ENCODE results near the gene KDM1B. TPM values are rescaled to one million over a fixed set of nuclear protein-coding genes. Genes with fewer than 3 reads are reported as not detected.

KDM1B gene
- total and polyA plus RNA-seq, 9 of the 15 experiments (the other 6 are each of a cell fraction or from before 2014, with no cell fraction given), result 1.4 to 58.9 (median 36.3) TPM

- TF ChIP-seq USF2 (CRISPR knock-in tag; IDR thresholded peaks at IDR 0.05) (peak; percentile 57), ZNF280A (IDR thresholded peaks at IDR 0.05; ENCODE audit: low read depth, partially characterized antibody) (no peak), COPS2 (conservative IDR thresholded peaks at IDR 0.05) (no peak), EHMT2 (IDR thresholded peaks at IDR 0.05) (peak; percentile 68), PBX2 (CRISPR knock-in tag; IDR thresholded peaks at IDR 0.05; ENCODE audit: low read depth) (peak; percentile 54), PBX2 (tag; conservative IDR thresholded peaks at IDR 0.05; ENCODE audit: low read depth) (peak; percentile 96), MAZ (CRISPR knock-in tag; conservative IDR thresholded peaks at IDR 0.05 in 1 of 2, IDR thresholded peaks at IDR 0.05 in 1 of 2) (no peak), CREB3 (tag; conservative IDR thresholded peaks at IDR 0.05; ENCODE audit: low read depth) (no peak), ETV1 (tag; conservative IDR thresholded peaks at IDR 0.05; ENCODE audit: low read depth) (peak; percentile 84), ELF1 (tag; IDR thresholded peaks at IDR 0.05) (0 out of 2 replicates have a peak, but pooled peaks have one; percentile 19), GABPA (tag; conservative IDR thresholded peaks at IDR 0.05; ENCODE audit: low read depth) (peak; percentile 70), CBX5 (IDR thresholded peaks at IDR 0.05; ENCODE audit: borderline replicate concordance, low read depth) (0 out of 2 replicates have a peak, but pooled peaks have one; percentile 7), SOX6 (IDR thresholded peaks at IDR 0.05) (peak; percentile 71), JUND (IDR thresholded peaks at IDR 0.05; ENCODE audit: borderline replicate concordance, low read depth, low read length) (peak; percentile 39; the same call in 1 of the 2 replicates), JUND (tag; IDR thresholded peaks at IDR 0.05; ENCODE audit: borderline replicate concordance, low read depth, low read length) (peak; percentile 64; the same call in 1 of the 3 replicates), RCOR1 (IDR thresholded peaks at IDR 0.05; ENCODE audit: borderline replicate concordance in 1 of 2, low read depth in 2 of 2, low read length in 2 of 2) (peak in 1 of 2 experiments; percentile 70; a peak in 2 of 4 replicates), TEAD1 (CRISPR knock-in tag; IDR thresholded peaks at IDR 0.05) (peak in 1 of 2 experiments; percentile 38; a peak in 1 of 4 replicates), MEIS2 (IDR thresholded peaks at IDR 0.05; ENCODE audit: partially characterized antibody) (peak; percentile 99), ATF7 (IDR thresholded peaks at IDR 0.05) (0 out of 2 replicates have a peak, but pooled peaks have one; percentile 34), ESRRA (IDR thresholded peaks at IDR 0.05; ENCODE audit: borderline replicate concordance, low read depth) (peak; percentile 82; the same call in 1 of the 2 replicates), SMARCA4 (IDR thresholded peaks at IDR 0.05) (no peak; the same call in 1 of the 2 replicates)
These were observed 114.0 kb downstream of the KDM1B start (continued) for GRCh38 chr6:18269253-18269652.

Measured in K562 (cell line).